PFSK-1 (cell line): ENCODE results near the gene CSNK1G1.

Experiments used
- FOXP2 ChIP-seq: optimal IDR thresholded peaks from 2 replicates; pipeline ENCODE3; 2011; ENCODE audit warnings: borderline replicate concordance, control low read depth, inconsistent platforms; ENCODE audit not compliant: insufficient read depth; ENCODE audit errors: extremely low read length, extremely low read depth
- POLR2AphosphoS5 ChIP-seq: IDR thresholded peaks from 2 replicates; pipeline ENCODE4 v1.6.1; 2012; ENCODE audit warnings: low read depth, mild to moderate bottlenecking, control low read depth, low read length, moderate library complexity
- SIN3A ChIP-seq: IDR thresholded peaks from 2 replicates; pipeline ENCODE4 v1.6.1; 2012; ENCODE audit warnings: mild to moderate bottlenecking, low read length, moderate library complexity, borderline replicate concordance; ENCODE audit not compliant: insufficient read depth
- TAF1 ChIP-seq: IDR thresholded peaks from 2 replicates; pipeline ENCODE4 v1.6.1; 2012; ENCODE audit warnings: low read length, control low read depth, borderline replicate concordance; ENCODE audit not compliant: insufficient read depth
- TF ChIP-seq, protein P1 (sequence below), 2 experiments: IDR thresholded peaks; 2 replicates each; pipeline versions ENCODE4 v1.6.1 to v1.8.0; 2011 to 2012; ENCODE audit warnings: low read depth in 2 of 2, low read length in 2 of 2, control low read depth in 1 of 2, inconsistent platforms in 1 of 2, mild to moderate bottlenecking in 1 of 2, moderate library complexity in 1 of 2; ENCODE audit not compliant: insufficient read depth in 1 of 2

Gene CSNK1G1

DNA sequence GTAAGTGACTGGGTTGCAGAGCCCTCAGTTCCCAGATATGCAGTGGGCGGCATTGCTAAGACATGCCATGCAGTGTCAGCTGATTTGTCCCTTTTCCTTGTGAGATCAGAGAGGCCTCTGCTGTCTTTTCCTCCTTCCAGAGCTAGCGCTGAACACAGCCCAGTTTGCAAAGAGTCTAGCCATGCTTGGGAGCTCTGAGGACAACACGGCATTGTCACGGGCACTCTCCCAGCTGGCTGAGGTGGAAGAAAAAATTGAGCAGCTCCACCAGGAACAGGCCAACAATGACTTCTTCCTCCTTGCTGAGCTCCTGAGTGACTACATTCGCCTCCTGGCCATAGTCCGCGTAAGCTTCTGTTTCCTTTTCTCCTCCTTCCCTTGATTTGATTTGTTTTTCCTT is 224.4 kb downstream of the CSNK1G1 start:
- TF ChIP-seq, protein P1, sequence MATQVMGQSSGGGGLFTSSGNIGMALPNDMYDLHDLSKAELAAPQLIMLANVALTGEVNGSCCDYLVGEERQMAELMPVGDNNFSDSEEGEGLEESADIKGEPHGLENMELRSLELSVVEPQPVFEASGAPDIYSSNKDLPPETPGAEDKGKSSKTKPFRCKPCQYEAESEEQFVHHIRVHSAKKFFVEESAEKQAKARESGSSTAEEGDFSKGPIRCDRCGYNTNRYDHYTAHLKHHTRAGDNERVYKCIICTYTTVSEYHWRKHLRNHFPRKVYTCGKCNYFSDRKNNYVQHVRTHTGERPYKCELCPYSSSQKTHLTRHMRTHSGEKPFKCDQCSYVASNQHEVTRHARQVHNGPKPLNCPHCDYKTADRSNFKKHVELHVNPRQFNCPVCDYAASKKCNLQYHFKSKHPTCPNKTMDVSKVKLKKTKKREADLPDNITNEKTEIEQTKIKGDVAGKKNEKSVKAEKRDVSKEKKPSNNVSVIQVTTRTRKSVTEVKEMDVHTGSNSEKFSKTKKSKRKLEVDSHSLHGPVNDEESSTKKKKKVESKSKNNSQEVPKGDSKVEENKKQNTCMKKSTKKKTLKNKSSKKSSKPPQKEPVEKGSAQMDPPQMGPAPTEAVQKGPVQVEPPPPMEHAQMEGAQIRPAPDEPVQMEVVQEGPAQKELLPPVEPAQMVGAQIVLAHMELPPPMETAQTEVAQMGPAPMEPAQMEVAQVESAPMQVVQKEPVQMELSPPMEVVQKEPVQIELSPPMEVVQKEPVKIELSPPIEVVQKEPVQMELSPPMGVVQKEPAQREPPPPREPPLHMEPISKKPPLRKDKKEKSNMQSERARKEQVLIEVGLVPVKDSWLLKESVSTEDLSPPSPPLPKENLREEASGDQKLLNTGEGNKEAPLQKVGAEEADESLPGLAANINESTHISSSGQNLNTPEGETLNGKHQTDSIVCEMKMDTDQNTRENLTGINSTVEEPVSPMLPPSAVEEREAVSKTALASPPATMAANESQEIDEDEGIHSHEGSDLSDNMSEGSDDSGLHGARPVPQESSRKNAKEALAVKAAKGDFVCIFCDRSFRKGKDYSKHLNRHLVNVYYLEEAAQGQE (IDR thresholded peaks at IDR 0.05; ENCODE audit: insufficient read depth in 1 of 2, low read depth in 2 of 2, low read length in 2 of 2), result no peak
- TF ChIP-seq POLR2AphosphoS5, result no peak
- TF ChIP-seq FOXP2, result no peak
- TF ChIP-seq TAF1, result no peak
- no peak for TF ChIP-seq SIN3A

DNA sequence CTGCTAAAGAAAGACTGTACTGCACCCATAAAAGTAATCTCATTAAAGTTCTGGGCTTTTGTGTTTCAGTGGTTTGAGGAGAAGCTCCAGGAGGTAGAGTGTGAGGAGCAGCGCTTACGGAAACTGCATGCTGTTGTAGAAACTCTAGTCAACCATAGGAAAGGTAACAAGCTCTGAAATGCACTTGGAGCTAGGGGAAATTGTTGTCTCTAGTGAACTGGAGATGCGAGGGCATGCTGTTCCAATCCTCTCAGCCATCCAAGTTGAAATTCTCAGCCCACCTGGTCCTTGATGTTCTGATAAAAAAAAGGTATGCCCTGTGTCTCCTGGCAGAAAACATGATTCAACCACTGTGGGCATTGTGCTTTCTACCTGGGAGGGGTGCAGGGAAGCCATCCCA is 225.8 kb downstream of the CSNK1G1 start:
- TF ChIP-seq, protein P1 (IDR thresholded peaks at IDR 0.05; ENCODE audit: insufficient read depth in 1 of 2, low read depth in 2 of 2, low read length in 2 of 2), result no peak
- no peak for TF ChIP-seq FOXP2
- TF ChIP-seq POLR2AphosphoS5, result no peak
- no peak for TF ChIP-seq TAF1
- no peak for TF ChIP-seq SIN3A

DNA sequence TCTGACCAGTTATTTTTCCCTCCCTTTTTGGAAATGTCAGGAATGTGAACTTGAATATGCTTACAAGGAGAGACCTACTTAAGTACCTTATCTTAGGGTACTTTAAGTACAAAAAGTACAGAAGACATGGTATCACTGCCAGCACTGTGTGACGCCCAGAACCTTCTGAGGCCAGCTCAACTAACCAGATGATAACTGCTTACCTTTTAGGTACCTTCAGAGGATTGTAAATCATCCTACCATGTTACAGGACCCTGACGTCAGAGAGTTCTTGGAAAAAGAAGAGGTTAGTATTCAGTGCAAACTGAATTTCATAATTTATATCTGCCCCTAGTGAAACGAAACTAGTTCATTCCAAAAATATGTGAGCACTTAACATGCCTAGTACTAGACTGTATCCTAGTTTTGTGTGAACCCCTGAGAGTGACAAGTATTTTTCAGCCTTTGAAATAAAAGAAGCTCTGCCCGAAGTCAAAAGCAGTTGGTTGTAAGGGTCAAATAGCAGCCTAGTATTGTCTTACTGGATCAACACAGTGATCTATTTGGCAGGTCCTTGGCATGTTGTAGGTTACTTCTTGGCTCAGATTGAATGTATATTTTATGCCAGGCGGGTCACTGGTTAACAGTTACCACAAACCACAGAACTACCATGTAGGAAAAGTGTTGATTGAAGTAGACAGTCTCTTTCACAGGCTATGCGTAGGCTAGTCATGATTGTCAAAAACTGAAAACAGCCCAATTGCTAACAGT is 228.3 kb downstream of the CSNK1G1 start:
- no peak for TF ChIP-seq FOXP2
- TF ChIP-seq, protein P1 (IDR thresholded peaks at IDR 0.05; ENCODE audit: insufficient read depth in 1 of 2, low read depth in 2 of 2, low read length in 2 of 2), result no peak
- TF ChIP-seq POLR2AphosphoS5, result no peak
- TF ChIP-seq SIN3A, result no peak
- TF ChIP-seq TAF1, result no peak

DNA sequence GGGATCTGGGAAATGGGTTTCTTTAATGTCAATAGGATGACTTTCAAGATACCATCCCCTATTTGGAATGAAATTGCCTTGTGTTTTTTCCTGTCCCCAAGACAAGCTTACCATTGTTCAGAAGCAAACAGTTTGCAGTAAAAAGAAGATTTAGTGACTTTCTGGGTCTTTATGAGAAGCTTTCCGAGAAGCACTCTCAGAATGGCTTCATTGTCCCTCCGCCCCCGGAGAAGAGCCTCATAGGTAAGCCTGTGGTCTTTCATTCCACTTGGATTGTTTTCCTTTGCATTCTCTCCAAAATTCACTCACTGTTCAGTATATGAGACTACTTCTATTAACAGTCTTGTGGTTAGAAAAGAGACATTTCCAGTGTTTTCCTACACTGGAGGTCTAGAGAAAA is 230.0 kb downstream of the CSNK1G1 start:
- TF ChIP-seq POLR2AphosphoS5 (no peak), FOXP2 (no peak), SIN3A (no peak), TAF1 (no peak)
- TF ChIP-seq, protein P1 (IDR thresholded peaks at IDR 0.05; ENCODE audit: insufficient read depth in 1 of 2, low read depth in 2 of 2, low read length in 2 of 2), result no peak

DNA sequence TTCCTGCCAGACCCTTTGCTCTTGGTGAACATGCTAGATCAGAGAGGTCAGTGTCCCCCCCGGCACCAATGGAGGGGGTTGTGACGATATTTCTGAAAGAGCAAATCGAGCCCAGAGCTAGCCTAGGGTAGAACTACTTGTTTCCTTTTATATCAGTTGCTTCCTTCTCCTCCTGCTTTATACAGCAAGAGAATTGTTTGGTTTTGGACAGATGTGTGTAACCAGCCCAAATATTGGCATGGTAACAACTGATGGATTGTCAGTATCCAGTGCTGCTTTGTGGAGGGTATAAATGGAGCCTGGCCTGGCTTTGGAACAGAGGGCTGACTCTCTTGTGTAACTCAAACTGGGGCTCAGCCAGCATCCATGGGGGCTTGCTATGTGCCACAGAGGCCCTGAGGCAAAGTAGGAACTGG is 233.0 kb downstream of the CSNK1G1 start:
- TF ChIP-seq, protein P1 (IDR thresholded peaks at IDR 0.05; ENCODE audit: insufficient read depth in 1 of 2, low read depth in 2 of 2, low read length in 2 of 2), result no peak
- TF ChIP-seq TAF1 (no peak), SIN3A (no peak), FOXP2 (no peak), POLR2AphosphoS5 (no peak)
